Measurements from ENCODE around the gene GPATCH4. TPM values are rescaled to one million over a fixed set of nuclear protein-coding genes. Genes with fewer than 3 reads are reported as not detected.

Gene GPATCH4
- total RNA-seq, 1 experiment from 2014 or later: 53.5 TPM

DNA sequence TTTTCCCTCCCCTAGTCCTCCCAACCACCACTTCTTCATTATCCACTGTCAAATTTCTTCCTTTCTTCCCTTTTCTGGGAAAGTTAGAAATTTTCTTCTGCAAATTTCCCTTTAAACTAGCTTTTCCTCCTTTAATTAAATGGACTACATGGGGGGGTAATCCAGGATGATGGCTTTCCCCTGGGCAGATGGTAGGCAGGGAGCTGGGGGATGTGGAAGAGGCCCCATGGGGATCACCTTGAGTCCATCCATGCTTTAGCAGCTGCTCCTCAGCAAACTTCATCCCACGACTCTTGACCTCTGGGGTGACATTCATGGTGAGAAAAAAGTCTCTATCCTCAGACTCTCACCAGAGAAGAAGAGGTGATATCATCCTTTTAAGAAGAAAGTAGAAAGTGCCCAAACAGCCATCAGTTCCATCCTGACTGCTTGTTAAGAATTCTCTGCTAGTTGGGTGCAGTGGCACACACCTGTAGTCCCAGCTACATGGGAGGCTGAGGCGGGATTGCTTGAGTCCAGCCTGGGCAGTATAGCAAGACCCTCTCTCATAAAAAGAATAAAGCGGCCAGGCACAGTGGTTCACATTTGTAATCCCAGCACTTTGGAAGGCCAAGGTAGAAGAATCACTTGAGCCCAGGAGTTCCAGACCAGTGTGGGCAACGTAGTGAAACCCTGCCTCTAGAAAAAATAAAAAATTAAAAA lies 2.4 kb downstream of the GPATCH4 start:
- ChIA-PET CTCF (interaction anchor here (0.6 to 1.1 kb wide), 2 partner anchors 78 to 142 kb away, joined by 4 to 5 read pairs; no protein-coding TSS in a partner anchor), POLR2A (interaction anchor here (0.5 to 0.7 kb wide), 2 partner anchors 24 to 141 kb away, joined by 5 read pairs; no protein-coding TSS in a partner anchor)
- H3K27ac Mint-ChIP-seq (ENCODE audit: unreplicated experiment): no peak overlapping the region
- H3K36me3 ChIP-seq (ENCODE audit: control insufficient read depth, insufficient read depth, low read length): 0 out of 2 replicates have a peak, but pooled peaks cover 1% of the 10 kb centered on the region
- no peaks in the 10 kb centered on the region for H3K9me3 Mint-ChIP-seq (ENCODE audit: unreplicated experiment)
- DNase-seq: no peak
- peaks cover 40% of the 10 kb centered on the region for H3K36me3 Mint-ChIP-seq (ENCODE audit: insufficient read depth, unreplicated experiment)
- H3K27me3 ChIP-seq (replicated peaks; ENCODE audit: control insufficient read depth, insufficient read depth, low read length): no peaks in the 10 kb centered on the region
- H3K4me1 Mint-ChIP-seq (ENCODE audit: low read depth, unreplicated experiment): peaks cover 9% of the 10 kb centered on the region
- intact Hi-C loops (cut with micrococcal nuclease; ENCODE audit: unreplicated experiment): no loop called here
- H3K9me3 ChIP-seq: no peaks in the 10 kb centered on the region
- H3K4me1 ChIP-seq: peaks cover 8% of the 10 kb centered on the region; the same call in 1 of the 2 replicates
- H3K4me3 Mint-ChIP-seq (ENCODE audit: unreplicated experiment): no peak overlapping the region
- TF ChIP-seq, protein P1, sequence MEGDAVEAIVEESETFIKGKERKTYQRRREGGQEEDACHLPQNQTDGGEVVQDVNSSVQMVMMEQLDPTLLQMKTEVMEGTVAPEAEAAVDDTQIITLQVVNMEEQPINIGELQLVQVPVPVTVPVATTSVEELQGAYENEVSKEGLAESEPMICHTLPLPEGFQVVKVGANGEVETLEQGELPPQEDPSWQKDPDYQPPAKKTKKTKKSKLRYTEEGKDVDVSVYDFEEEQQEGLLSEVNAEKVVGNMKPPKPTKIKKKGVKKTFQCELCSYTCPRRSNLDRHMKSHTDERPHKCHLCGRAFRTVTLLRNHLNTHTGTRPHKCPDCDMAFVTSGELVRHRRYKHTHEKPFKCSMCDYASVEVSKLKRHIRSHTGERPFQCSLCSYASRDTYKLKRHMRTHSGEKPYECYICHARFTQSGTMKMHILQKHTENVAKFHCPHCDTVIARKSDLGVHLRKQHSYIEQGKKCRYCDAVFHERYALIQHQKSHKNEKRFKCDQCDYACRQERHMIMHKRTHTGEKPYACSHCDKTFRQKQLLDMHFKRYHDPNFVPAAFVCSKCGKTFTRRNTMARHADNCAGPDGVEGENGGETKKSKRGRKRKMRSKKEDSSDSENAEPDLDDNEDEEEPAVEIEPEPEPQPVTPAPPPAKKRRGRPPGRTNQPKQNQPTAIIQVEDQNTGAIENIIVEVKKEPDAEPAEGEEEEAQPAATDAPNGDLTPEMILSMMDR (IDR thresholded peaks at IDR 0.05; ENCODE audit: insufficient read depth in 1 of 2, low read depth in 1 of 2, low read length in 1 of 2, severe bottlenecking in 1 of 2, unreplicated experiment in 1 of 2): no peak
- no TSS peak for BruUV-seq (replicated peaks)
- no peak overlapping the region for H3K4me3 ChIP-seq (ENCODE audit: low read depth, low read length)
- H3K27me3 Mint-ChIP-seq (ENCODE audit: insufficient read depth, unreplicated experiment): no peaks in the 10 kb centered on the region

DNA sequence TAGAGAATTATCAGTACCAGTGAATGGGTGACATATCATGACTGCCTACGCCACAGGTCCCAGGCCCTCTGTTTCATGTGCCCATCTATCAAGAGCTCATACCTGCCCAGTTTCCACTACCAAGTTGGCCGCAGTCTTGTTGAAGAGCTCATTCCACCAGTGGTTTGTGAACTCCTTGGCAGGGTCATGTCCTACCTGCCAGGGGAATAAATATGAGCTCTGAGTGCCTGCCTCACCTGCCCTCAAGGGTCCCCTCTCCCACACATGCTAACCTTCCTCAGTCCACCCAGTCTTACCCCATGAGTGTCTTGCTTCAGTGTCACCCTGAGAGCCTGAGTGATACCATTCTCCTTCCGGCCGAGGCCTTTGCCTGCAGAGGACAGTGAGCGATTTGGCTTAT lies 3.2 kb downstream of the GPATCH4 start:
- Mint-ChIP-seq H3K4me1 (ENCODE audit: low read depth, unreplicated experiment) (peaks cover 9% of the 10 kb centered on the region), H3K36me3 (ENCODE audit: insufficient read depth, unreplicated experiment) (peaks cover 40% of the 10 kb centered on the region), H3K27me3 (ENCODE audit: insufficient read depth, unreplicated experiment) (no peaks in the 10 kb centered on the region), H3K4me3 (ENCODE audit: unreplicated experiment) (no peak overlapping the region), H3K27ac (ENCODE audit: unreplicated experiment) (no peak overlapping the region), H3K9me3 (ENCODE audit: unreplicated experiment) (no peaks in the 10 kb centered on the region)
- peaks cover 8% of the 10 kb centered on the region; the same call in 1 of the 2 replicates for H3K4me1 ChIP-seq
- intact Hi-C loops (cut with micrococcal nuclease; ENCODE audit: unreplicated experiment): no loop called here
- no peak for DNase-seq
- TF ChIP-seq, protein P1 (IDR thresholded peaks at IDR 0.05; ENCODE audit: insufficient read depth in 1 of 2, low read depth in 1 of 2, low read length in 1 of 2, severe bottlenecking in 1 of 2, unreplicated experiment in 1 of 2): no peak
- H3K36me3 ChIP-seq (ENCODE audit: control insufficient read depth, insufficient read depth, low read length): peaks cover 3% of the 10 kb centered on the region; the same call in 1 of the 2 replicates
- BruUV-seq (replicated peaks): no TSS peak
- H3K9me3 ChIP-seq: no peaks in the 10 kb centered on the region
- no peak overlapping the region for H3K4me3 ChIP-seq (ENCODE audit: low read depth, low read length)
- H3K27me3 ChIP-seq (replicated peaks; ENCODE audit: control insufficient read depth, insufficient read depth, low read length): no peaks in the 10 kb centered on the region
- ChIA-PET POLR2A (interaction anchor here (0.7 kb wide), 1 partner anchor 141 kb away, joined by 5 read pairs; no protein-coding TSS in a partner anchor), CTCF (interaction anchor here (0.6 to 1.4 kb wide), 3 partner anchors 26 to 141 kb away, joined by 3 to 5 read pairs (median 4); no protein-coding TSS in a partner anchor)

- Histone ChIP-seq H3K4me3 (ENCODE audit: low read depth, low read length) (no peak overlapping the region), H3K36me3 (ENCODE audit: control insufficient read depth, insufficient read depth, low read length) (peaks cover 4% of the 10 kb centered on the region; the same call in 1 of the 2 replicates), H3K9me3 (no peaks in the 10 kb centered on the region), H3K4me1 (0 out of 2 replicates have a peak, but pooled peaks cover 4% of the 10 kb centered on the region), H3K27me3 (replicated peaks; ENCODE audit: control insufficient read depth, insufficient read depth, low read length) (no peaks in the 10 kb centered on the region)
- TF ChIP-seq, protein P1 (IDR thresholded peaks at IDR 0.05; ENCODE audit: insufficient read depth in 1 of 2, low read depth in 1 of 2, low read length in 1 of 2, severe bottlenecking in 1 of 2, unreplicated experiment in 1 of 2): no peak
- Mint-ChIP-seq H3K4me1 (ENCODE audit: low read depth, unreplicated experiment) (peaks cover 9% of the 10 kb centered on the region), H3K4me3 (ENCODE audit: unreplicated experiment) (no peak overlapping the region), H3K27me3 (ENCODE audit: insufficient read depth, unreplicated experiment) (no peaks in the 10 kb centered on the region), H3K27ac (ENCODE audit: unreplicated experiment) (no peak overlapping the region), H3K9me3 (ENCODE audit: unreplicated experiment) (no peaks in the 10 kb centered on the region), H3K36me3 (ENCODE audit: insufficient read depth, unreplicated experiment) (peaks cover 45% of the 10 kb centered on the region)
- no TSS peak for BruUV-seq (replicated peaks)
- CTCF ChIA-PET: no interaction called here
- POLR2A ChIA-PET: no interaction called here
- no peak for DNase-seq
- intact Hi-C loops (cut with micrococcal nuclease; ENCODE audit: unreplicated experiment): no loop called here
Measured at GRCh38 chr1:156596426-156596825, 4.9 kb downstream of the GPATCH4 start.

All from Caco-2 (cell line).